ENCODE measurements around the gene HNRNPUL2.
A peak's percentile ranks its signal among the peaks of the same experiment; 100 is the strongest.

Gene HNRNPUL2

DNA sequence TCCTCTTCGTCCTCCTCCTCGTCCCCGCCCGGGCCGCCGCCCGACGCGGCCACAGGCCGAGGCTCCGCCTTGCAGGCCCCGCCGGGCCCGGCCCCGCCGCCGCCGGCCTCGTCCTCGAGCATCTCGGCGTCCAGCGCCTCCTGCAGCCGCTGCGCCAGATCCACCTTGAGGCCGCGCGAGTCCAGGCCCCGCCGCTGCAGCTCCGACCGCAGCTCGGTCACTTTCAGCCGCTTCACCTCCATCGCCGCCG, 417 bp downstream of the HNRNPUL2 start:
- Histone ChIP-seq H3K4me1 (no peaks in the 10 kb centered on the region), H3K36me3 (peaks cover 28% of the 10 kb centered on the region)
- TF ChIP-seq CTCF (IDR thresholded peaks at IDR 0.05; ENCODE audit: low read depth, low read length) = no peak

GRCh38 chr11:62726156-62726914, 922 bp downstream of the HNRNPUL2 start:
- DNase-seq = no peak
- peaks cover 31% of the 10 kb centered on the region for H3K36me3 ChIP-seq
- H3K9me3 ChIP-seq = no peaks in the 10 kb centered on the region
- no peaks in the 10 kb centered on the region for H3K4me1 ChIP-seq
- no peak for TF ChIP-seq CTCF (IDR thresholded peaks at IDR 0.05; ENCODE audit: low read depth, low read length)
- peak overlapping the region; percentile 91 for H3K4me3 ChIP-seq (ENCODE audit: low read depth, low read length)
- no peaks in the 10 kb centered on the region for H3K27me3 ChIP-seq

More for the DNA sequence above, 417 bp downstream of the HNRNPUL2 start:
- no peak for DNase-seq
- Histone ChIP-seq H3K4me3 (ENCODE audit: low read depth, low read length) (peak overlapping the region; percentile 91), H3K27me3 (no peaks in the 10 kb centered on the region), H3K9me3 (no peaks in the 10 kb centered on the region)

DNA sequence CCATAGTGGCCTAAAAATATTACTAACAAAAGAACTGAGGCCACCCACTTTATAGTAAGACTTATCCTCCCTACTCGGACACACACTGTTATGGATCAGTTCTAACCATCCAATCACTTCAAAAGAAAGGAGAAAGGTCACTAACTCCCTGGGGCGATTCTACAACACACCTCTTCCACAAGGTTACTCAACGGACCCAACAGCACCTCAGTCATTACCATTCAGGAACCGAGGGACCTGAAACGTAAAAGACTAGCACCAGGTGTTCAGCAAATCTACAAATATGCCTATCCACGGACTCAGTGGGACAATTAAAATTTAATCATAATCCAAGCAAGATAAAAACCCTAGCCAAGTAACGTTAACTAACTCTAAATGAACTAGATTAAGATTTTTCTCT, 1.6 kb downstream of the HNRNPUL2 start:
- Histone ChIP-seq H3K36me3 (peaks cover 35% of the 10 kb centered on the region), H3K4me3 (ENCODE audit: low read depth, low read length) (peak overlapping the region; percentile 91), H3K4me1 (no peaks in the 10 kb centered on the region), H3K27me3 (no peaks in the 10 kb centered on the region), H3K9me3 (no peaks in the 10 kb centered on the region)
- TF ChIP-seq CTCF (IDR thresholded peaks at IDR 0.05; ENCODE audit: low read depth, low read length) = no peak
- no peak for DNase-seq

GRCh38 chr11:62724171-62724570, 3.1 kb downstream of the HNRNPUL2 start:
- Histone ChIP-seq H3K9me3 (no peaks in the 10 kb centered on the region), H3K4me1 (no peaks in the 10 kb centered on the region), H3K4me3 (ENCODE audit: low read depth, low read length) (peak overlapping the region; percentile 91), H3K27me3 (no peaks in the 10 kb centered on the region), H3K36me3 (peaks cover 45% of the 10 kb centered on the region)
- DNase-seq = no peak
- TF ChIP-seq CTCF (IDR thresholded peaks at IDR 0.05; ENCODE audit: low read depth, low read length) = no peak

DNA sequence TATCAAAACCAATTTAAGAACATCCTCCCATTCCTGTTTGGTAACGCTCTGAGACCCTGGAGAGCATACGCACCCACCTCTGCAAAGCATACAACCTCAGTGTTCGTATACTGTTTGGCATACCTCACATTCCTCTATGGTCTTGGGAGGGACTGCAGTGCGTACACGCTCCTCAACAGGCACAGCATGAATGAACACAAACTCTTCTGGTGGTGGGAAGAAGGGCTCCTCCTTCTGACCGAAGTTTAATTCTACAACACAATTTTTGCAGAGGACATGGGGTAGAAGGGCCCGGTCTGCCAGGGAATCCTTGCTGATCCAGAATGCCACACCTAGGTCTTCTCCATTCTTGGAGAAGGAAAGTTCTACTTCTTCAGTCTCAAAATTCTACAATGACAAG, 5.3 kb downstream of the HNRNPUL2 start:
- Histone ChIP-seq H3K36me3 (peaks cover 64% of the 10 kb centered on the region), H3K9me3 (no peaks in the 10 kb centered on the region), H3K4me3 (ENCODE audit: low read depth, low read length) (no peak overlapping the region), H3K27me3 (no peaks in the 10 kb centered on the region), H3K4me1 (no peaks in the 10 kb centered on the region)
- peak; percentile 12; the same call in 1 of the 2 replicates for TF ChIP-seq CTCF (IDR thresholded peaks at IDR 0.05; ENCODE audit: low read depth, low read length)
- DNase-seq = no peak

DNA sequence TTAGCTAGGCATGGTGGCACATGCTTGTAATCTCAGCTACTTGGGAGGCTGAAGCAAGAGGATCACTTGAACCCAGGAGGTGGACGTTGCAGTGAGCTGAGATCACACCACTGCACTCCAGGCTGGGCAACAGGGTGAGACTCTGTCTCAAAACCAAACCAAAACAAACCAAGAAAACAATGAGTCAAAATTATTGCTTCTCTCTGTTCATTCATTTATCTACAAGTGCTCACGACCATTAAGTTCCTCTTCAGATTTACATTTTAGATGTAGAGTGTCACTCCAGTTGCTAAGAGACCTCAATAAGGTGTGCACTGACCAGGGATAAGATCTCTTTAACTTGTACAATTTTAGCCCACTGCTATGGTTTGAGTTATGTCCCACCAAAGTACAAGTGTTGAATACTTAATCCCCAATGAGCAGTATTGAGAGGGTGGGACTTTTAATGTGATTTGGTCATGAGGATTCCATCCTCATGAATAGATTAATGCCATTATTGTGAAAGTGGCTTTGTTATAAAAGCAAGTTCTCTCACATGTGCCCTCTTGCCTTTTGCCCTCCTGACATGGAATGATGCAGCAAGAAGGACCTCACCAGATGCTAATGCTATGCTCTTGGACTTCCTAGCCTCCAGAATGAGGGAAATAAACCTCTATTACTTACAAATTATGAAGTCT, 7.8 kb downstream of the HNRNPUL2 start:
- no peak for TF ChIP-seq CTCF (IDR thresholded peaks at IDR 0.05; ENCODE audit: low read depth, low read length)
- Histone ChIP-seq H3K4me3 (ENCODE audit: low read depth, low read length) (no peak overlapping the region), H3K36me3 (peaks cover 76% of the 10 kb centered on the region), H3K9me3 (no peaks in the 10 kb centered on the region), H3K27me3 (no peaks in the 10 kb centered on the region), H3K4me1 (no peaks in the 10 kb centered on the region)
- DNase-seq = no peak
